IPS-15b (cell line): Measurements from ENCODE around the gene KIF26B.

Experiments
- H3K27me3 ChIP-seq: one replicate; pipeline ENCODE4 v1.6.1; 2013; ENCODE audit warnings: low read length; ENCODE audit not compliant: control insufficient read depth, insufficient read depth
- H3K36me3 ChIP-seq: one replicate; pipeline ENCODE4 v1.6.1; 2013; ENCODE audit warnings: low read length; ENCODE audit not compliant: control insufficient read depth, insufficient read depth
- H3K4me1 ChIP-seq: one replicate; pipeline ENCODE4 v1.6.1; 2013; ENCODE audit warnings: mild to moderate bottlenecking, low read length; ENCODE audit not compliant: control insufficient read depth, insufficient read depth
- H3K4me3 ChIP-seq: one replicate; pipeline ENCODE4 v1.5.1; 2013; ENCODE audit warnings: low read depth, low read length
- H3K9ac ChIP-seq: one replicate; pipeline ENCODE4 v1.6.1; 2013; ENCODE audit warnings: low read depth, mild to moderate bottlenecking, low read length
- H3K9me3 ChIP-seq: one replicate; pipeline ENCODE4 v1.6.1; 2013; ENCODE audit warnings: mild to moderate bottlenecking, low read length; ENCODE audit not compliant: control insufficient read depth, insufficient read depth

KIF26B gene

GRCh38 chr1:245179706-245180105 is 24.9 kb downstream of the KIF26B start:
- H3K9me3 ChIP-seq = no peaks in the 10 kb centered on the region
- H3K27me3 ChIP-seq = no peaks in the 10 kb centered on the region
- H3K36me3 ChIP-seq = no peaks in the 10 kb centered on the region
- H3K4me3 ChIP-seq = no peak overlapping the region
- H3K4me1 ChIP-seq = peaks cover 6% of the 10 kb centered on the region
- H3K9ac ChIP-seq = no peak overlapping the region

DNA sequence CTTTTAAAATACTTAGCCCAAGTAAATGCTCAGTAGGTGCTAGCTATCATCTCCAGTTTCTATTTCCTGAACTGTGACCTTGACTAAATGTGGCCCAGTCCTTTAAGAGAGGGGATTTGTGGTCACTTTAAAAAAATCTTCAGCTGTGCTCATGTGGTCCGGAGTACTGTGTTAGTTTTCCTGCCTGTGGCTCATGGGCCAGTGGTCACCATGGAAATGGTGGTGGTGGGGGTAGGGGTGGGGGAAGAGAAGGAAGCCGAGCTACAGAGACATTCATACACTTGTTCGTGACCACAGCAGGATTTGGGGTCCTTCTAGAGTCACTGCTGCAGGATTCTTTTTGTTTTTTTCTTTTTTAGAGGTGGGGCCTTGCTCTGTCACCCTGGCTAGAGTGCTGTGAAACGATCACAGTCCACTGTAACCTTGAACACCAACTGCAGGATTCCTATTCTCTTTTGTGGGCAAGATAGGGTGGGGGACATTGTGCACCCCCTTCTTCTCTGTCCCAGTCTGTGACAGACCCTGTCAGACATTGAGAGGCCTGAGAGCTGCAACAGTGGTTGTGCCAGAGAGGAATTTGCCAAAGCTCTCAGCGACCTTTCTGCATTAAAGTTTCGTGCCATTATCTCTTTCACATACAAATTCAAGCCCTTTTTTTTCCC is 25.8 kb downstream of the KIF26B start:
- no peaks in the 10 kb centered on the region for H3K9me3 ChIP-seq
- H3K9ac ChIP-seq = no peak overlapping the region
- H3K27me3 ChIP-seq = no peaks in the 10 kb centered on the region
- H3K4me1 ChIP-seq = peaks cover 6% of the 10 kb centered on the region
- no peaks in the 10 kb centered on the region for H3K36me3 ChIP-seq
- H3K4me3 ChIP-seq = no peak overlapping the region

DNA sequence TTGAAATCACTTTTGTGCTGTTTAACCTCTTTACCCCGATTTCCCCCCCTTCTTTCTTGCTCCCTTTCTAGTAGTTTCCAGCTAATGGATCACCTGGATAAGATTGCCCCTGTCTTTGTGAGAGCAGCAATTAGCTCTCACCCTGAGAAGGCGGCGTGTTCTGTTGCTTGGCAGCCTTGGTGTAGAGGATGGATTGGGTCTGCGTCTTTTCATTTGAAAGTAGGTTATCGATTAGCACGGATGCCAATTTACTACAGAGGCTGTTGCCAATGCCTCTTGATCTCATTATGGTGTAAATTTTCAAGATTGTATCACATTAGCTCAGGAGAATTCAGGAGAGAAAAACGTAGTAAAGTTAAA is 26.4 kb downstream of the KIF26B start:
- no peak overlapping the region for H3K9ac ChIP-seq

GRCh38 chr1:245182028-245182427 is 27.2 kb downstream of the KIF26B start:
- H3K4me1 ChIP-seq = peaks cover 6% of the 10 kb centered on the region
- H3K4me3 ChIP-seq = no peak overlapping the region
- no peaks in the 10 kb centered on the region for H3K9me3 ChIP-seq
- H3K36me3 ChIP-seq = no peaks in the 10 kb centered on the region
- no peak overlapping the region for H3K9ac ChIP-seq
- no peaks in the 10 kb centered on the region for H3K27me3 ChIP-seq

More for the DNA sequence above, 26.4 kb downstream of the KIF26B start:
- Histone ChIP-seq H3K9me3 (no peaks in the 10 kb centered on the region), H3K36me3 (no peaks in the 10 kb centered on the region), H3K4me3 (no peak overlapping the region), H3K4me1 (peaks cover 6% of the 10 kb centered on the region), H3K27me3 (no peaks in the 10 kb centered on the region)

- Histone ChIP-seq H3K36me3 (no peaks in the 10 kb centered on the region), H3K9me3 (no peaks in the 10 kb centered on the region), H3K9ac (no peak overlapping the region), H3K4me1 (peaks cover 6% of the 10 kb centered on the region), H3K4me3 (no peak overlapping the region), H3K27me3 (no peaks in the 10 kb centered on the region)
These were observed 28.6 kb downstream of the KIF26B start for GRCh38 chr1:245183429-245183828.

- Histone ChIP-seq H3K9ac (no peak overlapping the region), H3K9me3 (no peaks in the 10 kb centered on the region), H3K4me1 (peaks cover 6% of the 10 kb centered on the region), H3K36me3 (no peaks in the 10 kb centered on the region), H3K27me3 (no peaks in the 10 kb centered on the region), H3K4me3 (no peak overlapping the region)
These were observed 30.0 kb downstream of the KIF26B start for GRCh38 chr1:245184779-245185178.

DNA sequence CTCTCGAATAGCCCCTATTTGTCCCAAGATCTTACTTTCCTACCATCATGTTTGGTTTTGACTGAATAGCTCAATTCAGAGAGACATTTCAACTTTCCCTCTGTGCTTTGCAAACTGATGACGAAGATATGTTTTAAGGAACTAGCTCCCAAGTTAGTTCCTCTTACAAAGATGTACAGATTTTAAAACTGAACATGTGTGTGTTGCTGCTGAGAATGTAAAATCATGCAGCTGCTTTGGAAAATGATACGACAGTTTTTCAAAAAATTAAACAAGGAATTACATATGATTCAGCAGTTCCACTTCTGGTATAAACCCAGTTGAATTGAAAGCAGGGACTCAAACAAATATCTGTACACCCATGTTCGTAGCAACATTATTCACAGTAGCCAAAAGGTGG is 33.6 kb downstream of the KIF26B start:
- H3K27me3 ChIP-seq = no peaks in the 10 kb centered on the region
- H3K4me1 ChIP-seq = no peaks in the 10 kb centered on the region
- no peak overlapping the region for H3K9ac ChIP-seq

DNA sequence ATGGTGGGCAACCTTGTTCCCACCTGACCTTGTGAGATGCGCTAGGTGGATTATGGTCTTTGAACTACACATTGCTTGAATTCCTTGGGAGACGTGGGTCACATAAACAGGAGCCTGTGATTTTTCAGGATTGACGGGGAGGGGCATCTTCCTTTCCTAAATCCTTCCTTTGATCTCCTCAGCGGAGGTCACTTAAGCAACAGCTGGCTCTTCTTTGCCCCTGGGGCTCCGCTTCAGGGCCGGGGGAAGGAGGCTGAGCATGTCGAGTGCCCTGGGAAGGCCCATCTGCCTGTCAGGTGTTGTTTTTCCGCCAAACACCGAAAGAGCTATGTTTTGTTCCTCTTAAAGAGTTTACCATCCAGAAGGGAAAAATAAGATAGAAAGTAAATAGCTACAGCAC is 40.6 kb downstream of the KIF26B start:
- no peaks in the 10 kb centered on the region for H3K27me3 ChIP-seq

More for the DNA sequence above, 33.6 kb downstream of the KIF26B start:
- Histone ChIP-seq H3K4me3 (no peak overlapping the region), H3K36me3 (no peaks in the 10 kb centered on the region), H3K9me3 (no peaks in the 10 kb centered on the region)

DNA sequence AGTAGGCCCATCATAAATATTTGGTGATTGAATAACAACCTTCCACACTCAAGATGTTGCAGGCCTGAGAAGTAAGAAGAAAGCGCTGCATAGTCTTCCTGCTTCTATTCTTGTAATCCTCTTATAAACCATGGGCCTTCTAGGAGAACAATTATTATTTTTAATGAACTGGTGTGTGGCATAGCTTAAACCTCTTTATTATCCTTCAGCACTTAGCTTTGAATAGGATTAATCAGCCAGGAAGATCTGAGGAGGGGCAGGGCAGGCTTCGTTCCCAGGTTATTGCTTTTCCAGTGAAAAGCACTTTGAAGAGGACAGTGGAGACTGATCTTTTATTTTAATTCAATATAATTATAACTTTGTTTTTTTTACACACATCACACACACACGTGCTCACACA is 42.3 kb downstream of the KIF26B start:
- Histone ChIP-seq H3K4me1 (peaks cover 12% of the 10 kb centered on the region), H3K36me3 (no peaks in the 10 kb centered on the region), H3K27me3 (no peaks in the 10 kb centered on the region), H3K9ac (no peak overlapping the region), H3K4me3 (no peak overlapping the region), H3K9me3 (no peaks in the 10 kb centered on the region)

More for the DNA sequence above, 40.6 kb downstream of the KIF26B start:
- H3K4me1 ChIP-seq = peaks cover 5% of the 10 kb centered on the region
- no peaks in the 10 kb centered on the region for H3K36me3 ChIP-seq
- no peaks in the 10 kb centered on the region for H3K9me3 ChIP-seq
- no peak overlapping the region for H3K9ac ChIP-seq
- no peak overlapping the region for H3K4me3 ChIP-seq

- no peaks in the 10 kb centered on the region for H3K27me3 ChIP-seq
- H3K4me3 ChIP-seq = no peak overlapping the region
- no peaks in the 10 kb centered on the region for H3K9me3 ChIP-seq
- no peaks in the 10 kb centered on the region for H3K36me3 ChIP-seq
- H3K4me1 ChIP-seq = peaks cover 14% of the 10 kb centered on the region
- H3K9ac ChIP-seq = no peak overlapping the region
These were observed 43.2 kb downstream of the KIF26B start for GRCh38 chr1:245197911-245198379.

DNA sequence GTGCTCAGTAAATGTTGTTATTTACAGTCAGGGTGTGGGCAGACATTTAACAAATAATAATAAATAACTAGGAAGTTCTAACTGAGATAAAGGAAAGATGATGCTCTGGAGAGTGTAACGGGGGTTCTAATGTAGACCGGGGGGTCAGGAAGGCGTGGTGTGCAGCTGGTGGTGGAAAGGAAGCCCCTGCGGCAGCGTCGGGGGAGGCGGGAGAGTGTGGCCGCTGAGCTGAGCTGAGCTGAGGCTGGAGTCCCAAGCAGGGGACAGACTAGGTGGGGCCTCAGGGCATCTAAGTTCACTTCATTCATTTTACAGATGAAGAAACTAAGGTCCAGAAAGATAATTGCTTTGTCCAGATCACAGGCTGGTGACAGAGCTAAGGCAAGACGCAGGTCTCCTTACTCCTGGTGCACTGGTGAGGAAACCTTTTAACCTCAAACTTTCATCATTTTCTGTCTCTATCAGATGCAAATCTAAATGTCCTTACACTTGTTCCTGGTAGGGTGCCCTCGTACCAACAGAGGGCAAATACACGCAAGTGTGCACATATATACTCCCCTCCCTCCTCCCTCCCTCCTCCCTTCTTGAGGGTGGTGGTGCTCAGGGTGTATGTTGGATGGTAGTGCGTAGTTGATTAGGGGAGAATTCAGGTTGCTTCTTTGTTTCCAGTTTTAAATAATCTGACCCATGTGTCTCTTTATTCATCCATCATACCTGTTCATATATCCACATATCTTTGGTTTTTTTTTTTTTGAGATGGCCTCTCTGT is 44.1 kb downstream of the KIF26B start:
- no peak overlapping the region for H3K4me3 ChIP-seq
- H3K36me3 ChIP-seq = no peaks in the 10 kb centered on the region
- H3K9ac ChIP-seq = no peak overlapping the region
- H3K4me1 ChIP-seq = peaks cover 14% of the 10 kb centered on the region
- H3K27me3 ChIP-seq = no peaks in the 10 kb centered on the region
- H3K9me3 ChIP-seq = no peaks in the 10 kb centered on the region

- Histone ChIP-seq H3K27me3 (no peaks in the 10 kb centered on the region), H3K4me1 (peaks cover 14% of the 10 kb centered on the region), H3K4me3 (no peak overlapping the region), H3K36me3 (no peaks in the 10 kb centered on the region), H3K9ac (no peak overlapping the region), H3K9me3 (no peaks in the 10 kb centered on the region)
These were observed 45.4 kb downstream of the KIF26B start for GRCh38 chr1:245200146-245200545.
